ENCODE measurements around the gene BICD1. TPM values are rescaled to one million over a fixed set of nuclear protein-coding genes. Genes with fewer than 3 reads are reported as not detected.
A peak's percentile ranks its signal among the peaks of the same experiment; 100 is the strongest.
"Not testable (repeated sequence)": the region's sequence is repeated elsewhere in the genome, so short reads cannot be mapped to it uniquely, and the experiment has no call there.

BICD1 gene
- total RNA-seq, 6 experiments from 2014 or later = 1.0 to 4.9 (median 2.1) TPM

GRCh38 chr12:32226768-32227167 is 120.1 kb downstream of the BICD1 start:
- Histone ChIP-seq H3K9me3 (no peaks in the 10 kb centered on the region), H3K27ac (no peak overlapping the region), H3K36me3 (no peaks in the 10 kb centered on the region), H3K4me1 (no peaks in the 10 kb centered on the region), H3K4me3 (no peak overlapping the region), H3K27me3 (no peaks in the 10 kb centered on the region)
- TF ChIP-seq CTCF (IDR thresholded peaks at IDR 0.05) = no peak
- TF ChIP-seq POLR2A (IDR thresholded peaks at IDR 0.05) = no peak
- no peak for DNase-seq
- intact Hi-C loops (cut with DNase I) = no loop called here
- ATAC-seq = peak in 1 of 4 donors; percentile 21
- WGBS (ENCODE audit: insufficient coverage, low coverage, low lambda C conversion rate, missing lambda C conversion rate) = 100% methylated on average over 2 of the region's 5 CpGs

GRCh38 chr12:32229971-32230612 is 123.4 kb downstream of the BICD1 start:
- TF ChIP-seq CTCF (IDR thresholded peaks at IDR 0.05) (no peak), POLR2A (IDR thresholded peaks at IDR 0.05) (no peak)
- Histone ChIP-seq H3K4me3 (no peak overlapping the region), H3K4me1 (no peaks in the 10 kb centered on the region), H3K36me3 (no peaks in the 10 kb centered on the region), H3K27me3 (no peaks in the 10 kb centered on the region), H3K9me3 (no peaks in the 10 kb centered on the region), H3K27ac (no peak overlapping the region)
- intact Hi-C loops (cut with DNase I) = no loop called here
- no peak for ATAC-seq
- 80% methylated on average over 4 of the region's 4 CpGs for WGBS (ENCODE audit: insufficient coverage, low coverage, low lambda C conversion rate, missing lambda C conversion rate)
- DNase-seq = no peak

- intact Hi-C loops (cut with DNase I) = no loop called here
- Histone ChIP-seq H3K27ac (no peak overlapping the region), H3K4me1 (no peaks in the 10 kb centered on the region), H3K36me3 (no peaks in the 10 kb centered on the region), H3K4me3 (no peak overlapping the region), H3K27me3 (no peaks in the 10 kb centered on the region), H3K9me3 (no peaks in the 10 kb centered on the region)
- TF ChIP-seq CTCF (IDR thresholded peaks at IDR 0.05) = no peak
- DNase-seq = no peak
- ATAC-seq = no peak
- 79% methylated on average over 3 of the region's 3 CpGs for WGBS (ENCODE audit: insufficient coverage, low coverage, low lambda C conversion rate, missing lambda C conversion rate)
These were observed 124.0 kb downstream of the BICD1 start for GRCh38 chr12:32230613-32230993.

- ATAC-seq; H3K27ac ChIP-seq; H3K9me3 ChIP-seq; H3K4me3 ChIP-seq; H3K4me1 ChIP-seq; H3K36me3 ChIP-seq; H3K27me3 ChIP-seq; intact Hi-C loops (cut with DNase I); DNase-seq: not testable (repeated sequence)
- 86% methylated on average over 2 of the region's 2 CpGs for WGBS (ENCODE audit: insufficient coverage, low coverage, low lambda C conversion rate, missing lambda C conversion rate)
These were observed 124.7 kb downstream of the BICD1 start for GRCh38 chr12:32231361-32231760.

- TF ChIP-seq POLR2A (IDR thresholded peaks at IDR 0.05) = no peak
- TF ChIP-seq CTCF (IDR thresholded peaks at IDR 0.05) = no peak
- Histone ChIP-seq H3K9me3 (peaks cover 0 to 4% (median 0%) of the 10 kb centered on the region in 4 donors), H3K4me3 (no peak overlapping the region), H3K36me3 (no peaks in the 10 kb centered on the region), H3K27me3 (no peaks in the 10 kb centered on the region), H3K4me1 (no peaks in the 10 kb centered on the region), H3K27ac (no peak overlapping the region)
- DNase-seq = no peak
- 65% methylated on average over 3 of the region's 3 CpGs for WGBS (ENCODE audit: insufficient coverage, low coverage, low lambda C conversion rate, missing lambda C conversion rate)
- intact Hi-C loops (cut with DNase I) = no loop called here
- ATAC-seq = no peak
These were observed 126.9 kb downstream of the BICD1 start for GRCh38 chr12:32233568-32233967.

All from right lobe of liver (tissue), 6 donors.